T-helper 2 cell treated with Interferon-gamma antibody and Interleukin-4, amounts not matched to agents 100 ng/mL and 5 ng/mL, for 36 hours (primary cell): ENCODE results near the gene CYP4F8. TPM values are rescaled to one million over a fixed set of nuclear protein-coding genes. Genes with fewer than 3 reads are reported as not detected.

Experiments
- total RNA-seq: library from RNA; stranded (reverse); gene quantifications from 2 replicates; pipeline ENCODE4 v1.2.3, GENCODE V29; 2022

The CYP4F8 gene
- total RNA-seq, 1 donor from 2014 or later: not detected

Other genes with a start within 250 kb of the CYP4F8 start
- 57.8 and 60.9 TPM in 2 replicates for gene AKAP8, start 235.4 kb upstream of the CYP4F8 start, total RNA-seq
- 76.6 and 78.7 TPM in 2 replicates for gene AKAP8L, start 196.2 kb upstream of the CYP4F8 start, total RNA-seq
- gene WIZ, start 165.3 kb upstream of the CYP4F8 start, total RNA-seq: 27.3 and 30.7 TPM in 2 replicates
- 113 and 133 TPM in 2 replicates for gene RASAL3, start 150.7 kb upstream of the CYP4F8 start, total RNA-seq
- not detected in 2 replicates for gene PGLYRP2, start 135.7 kb upstream of the CYP4F8 start, total RNA-seq
- gene CYP4F22, start 106.7 kb upstream of the CYP4F8 start, total RNA-seq: 0.34 and 0.55 TPM in 2 replicates
- 0.18 and 0.32 TPM in 2 replicates for gene CYP4F3, start 25.7 kb downstream of the CYP4F8 start, total RNA-seq
- gene CYP4F12, start 57.9 kb downstream of the CYP4F8 start, total RNA-seq: not detected in 2 replicates
- gene OR10H2, start 112.8 kb downstream of the CYP4F8 start, total RNA-seq: not detected in 2 replicates
- not detected in 2 replicates for gene OR10H3, start 122.8 kb downstream of the CYP4F8 start, total RNA-seq
- not detected in 2 replicates for gene OR10H5, start 172.4 kb downstream of the CYP4F8 start, total RNA-seq
- not detected in 2 replicates for gene OR10H1, start 200.4 kb downstream of the CYP4F8 start, total RNA-seq